ENCODE measurements around the gene ASIC5. TPM values are rescaled to one million over a fixed set of nuclear protein-coding genes. Genes with fewer than 3 reads are reported as not detected.

Gene ASIC5
- total and polyA plus RNA-seq, 2 of the 4 experiments (the other 2 are of a cell fraction), result not detected

DNA sequence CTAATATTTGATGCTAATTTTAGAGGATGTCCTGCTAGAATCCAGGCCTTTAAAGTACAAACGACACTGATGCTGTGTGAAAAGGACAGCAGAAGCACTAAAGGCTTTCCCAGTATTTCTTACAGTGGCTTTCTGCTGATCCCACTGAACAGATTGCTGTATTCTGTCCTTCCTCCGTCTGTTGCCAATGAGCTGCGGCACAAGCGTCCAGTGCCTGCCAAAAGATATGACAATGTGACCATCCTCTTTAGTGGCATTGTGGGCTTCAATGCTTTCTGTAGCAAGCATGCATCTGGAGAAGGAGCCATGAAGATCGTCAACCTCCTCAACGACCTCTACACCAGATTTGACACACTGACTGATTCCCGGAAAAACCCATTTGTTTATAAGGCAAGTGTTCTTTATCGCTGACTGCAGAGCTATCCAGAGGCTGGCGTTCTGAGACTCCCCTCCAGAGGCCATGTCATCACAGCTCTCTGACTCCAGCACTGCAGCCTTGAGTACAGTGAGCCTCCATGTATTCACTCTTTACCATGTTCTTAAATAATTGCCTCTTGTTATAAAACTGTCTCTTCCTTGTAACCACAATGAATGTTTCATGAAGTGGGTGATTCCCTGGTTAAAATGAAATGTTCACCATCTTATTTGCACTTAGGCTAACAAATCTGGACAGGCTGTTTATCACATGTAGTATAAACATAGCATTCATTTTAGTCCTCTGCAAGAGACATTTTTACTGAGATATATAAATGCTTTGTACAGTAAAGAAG lies 63.7 kb downstream of the ASIC5 start:
- POLR2A ChIA-PET (ENCODE audit: unreplicated experiment), result no interaction called here
- Histone ChIP-seq H3K9ac (ENCODE audit: low read depth, low read length) (no peak overlapping the region), H3K4me3 (ENCODE audit: insufficient read depth, low read depth, low read length) (no peak overlapping the region), H4K5ac (ENCODE audit: low read depth, low read length) (peak overlapping the region; percentile 65; the same call in 1 of the 2 replicates), H4K20me1 (ENCODE audit: insufficient read depth, low read length) (no peaks in the 10 kb centered on the region), H3K36me3 (ENCODE audit: control insufficient read depth, insufficient read depth, low read length) (peaks cover 4% of the 10 kb centered on the region; the same call in 1 of the 2 replicates), H3K23ac (ENCODE audit: low read depth, low read length) (no peak overlapping the region), H4K8ac (ENCODE audit: low read depth in 2 of 2, low read length in 2 of 2) (peak overlapping the region; percentile 24 to 64; a peak in 3 of 4 replicates), H3K79me1 (ENCODE audit: low read depth in 1 of 2, low read length in 2 of 2) (no peaks in the 10 kb centered on the region), H4K91ac (ENCODE audit: insufficient read depth, low read depth, low read length) (0 out of 2 replicates have a peak overlapping the region, but pooled peaks have one; percentile 14), H3K4ac (ENCODE audit: low read depth, low read length) (peak overlapping the region; percentile 48), H3K4me1 (ENCODE audit: control insufficient read depth, insufficient read depth, low read length) (peaks cover 14% of the 10 kb centered on the region), H2BK15ac (ENCODE audit: low read depth, low read length) (no peak overlapping the region), H2BK20ac (ENCODE audit: low read depth, low read length) (peak overlapping the region; percentile 57), H3K14ac (replicated peaks; ENCODE audit: low read depth, low read length) (peak overlapping the region; percentile 38; the same call in 1 of the 2 replicates), H3K27me3 (ENCODE audit: control insufficient read depth, insufficient read depth, low read length) (no peaks in the 10 kb centered on the region), H3K56ac (ENCODE audit: extremely low read depth, insufficient read depth, low read length) (no peak overlapping the region), H2AFZ (replicated peaks; ENCODE audit: low read length, poor library complexity) (peak overlapping the region; percentile 64), H3K18ac (ENCODE audit: low read depth, low read length) (peak overlapping the region; percentile 70), H2BK5ac (ENCODE audit: low read depth, low read length, poor library complexity, severe bottlenecking) (peak overlapping the region; percentile 3), H3K9me1 (ENCODE audit: insufficient read depth, low read length) (peaks cover 10% of the 10 kb centered on the region), H3K9me3 (ENCODE audit: control insufficient read depth, insufficient read depth, low read length) (no peaks in the 10 kb centered on the region), H2AK9ac (replicated peaks; ENCODE audit: low read depth, low read length, poor library complexity) (no peak overlapping the region), H3K4me2 (ENCODE audit: low read depth, low read length) (peak overlapping the region; percentile 3), H2BK120ac (ENCODE audit: low read depth, low read length) (peak overlapping the region; percentile 63; the same call in 1 of the 2 replicates), H2AK5ac (ENCODE audit: low read depth, low read length) (peak overlapping the region; percentile 3; the same call in 1 of the 2 replicates), H3K27ac (ENCODE audit: insufficient read depth, low read length) (peak overlapping the region; percentile 66; the same call in 1 of the 2 replicates)
- WGBS, 2 experiments (ENCODE audit: extremely low coverage in 2 of 2, insufficient read length in 1 of 2), result 81% methylated on average over 2 of the region's 9 CpGs; no CpG with 5 or more reads in 1 of the 2 experiments
- no peak for TF ChIP-seq RCOR1 (IDR thresholded peaks at IDR 0.05; ENCODE audit: insufficient replicate concordance, low read length)
- TF ChIP-seq, protein P1, sequence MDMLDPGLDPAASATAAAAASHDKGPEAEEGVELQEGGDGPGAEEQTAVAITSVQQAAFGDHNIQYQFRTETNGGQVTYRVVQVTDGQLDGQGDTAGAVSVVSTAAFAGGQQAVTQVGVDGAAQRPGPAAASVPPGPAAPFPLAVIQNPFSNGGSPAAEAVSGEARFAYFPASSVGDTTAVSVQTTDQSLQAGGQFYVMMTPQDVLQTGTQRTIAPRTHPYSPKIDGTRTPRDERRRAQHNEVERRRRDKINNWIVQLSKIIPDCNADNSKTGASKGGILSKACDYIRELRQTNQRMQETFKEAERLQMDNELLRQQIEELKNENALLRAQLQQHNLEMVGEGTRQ (IDR thresholded peaks at IDR 0.05; ENCODE audit: low read depth, low read length), result no peak
- TF ChIP-seq SMC3 (IDR thresholded peaks at IDR 0.05; ENCODE audit: low read depth, low read length), result no peak
- TF ChIP-seq CEBPB (IDR thresholded peaks at IDR 0.05; ENCODE audit: low read depth, low read length), result no peak
- TF ChIP-seq BHLHE40 (IDR thresholded peaks at IDR 0.05; ENCODE audit: low read depth, low read length), result no peak
- TF ChIP-seq CTCF (conservative IDR thresholded peaks at IDR 0.05; ENCODE audit: low read depth, low read length), result no peak
- no peak for TF ChIP-seq RFX5 (IDR thresholded peaks at IDR 0.05; ENCODE audit: low read depth, low read length)
- TF ChIP-seq POLR2A (IDR thresholded peaks at IDR 0.05; ENCODE audit: low read depth, low read length), result no peak
- no peak for TF ChIP-seq FOS (IDR thresholded peaks at IDR 0.05; ENCODE audit: low read depth, low read length)
- no TSS peak for BruUV-seq (replicated peaks)
- in situ Hi-C loops (cut with MboI; ENCODE audit: low sequenced_read_pairs) (no loop called here), intact Hi-C loops (cut with micrococcal nuclease) (no loop called here), dilution Hi-C loops (cut with HindIII; ENCODE audit: low sequenced_read_pairs, unreplicated experiment) (no loop called here)
- CTCF ChIA-PET, result interaction anchor here (1.0 kb wide), 1 partner anchor 16 kb away, joined by 4 read pairs; no protein-coding TSS in a partner anchor
- peak; percentile 58 for DNase-seq
- ATAC-seq (ENCODE audit: low read depth), result peak; percentile 78
